Lower lobe of right lung (tissue), 2 donors: ENCODE data around the gene CLCN2. TPM values are rescaled to one million over a fixed set of nuclear protein-coding genes. Genes with fewer than 3 reads are reported as not detected.
A peak's percentile ranks its signal among the peaks of the same experiment; 100 is the strongest.

ENCODE experiments used
- ATAC-seq, 2 donors: fragments of 200-7000 bp; cut with Tn5 transposase; one replicate each; pipeline ENCODE4 v1.9.1; 2020 to 2022; ENCODE audit warnings: mild to moderate bottlenecking in 2 of 2, moderate library complexity in 2 of 2
- DNase-seq: peaks from one replicate; pipeline ENCODE4 v3.0.0-alpha.2; 2020
- H3K27ac ChIP-seq: fragments of 200-600 bp; one replicate; pipeline ENCODE4 v1.8.0; 2022
- H3K27me3 ChIP-seq: fragments of 200-600 bp; one replicate; pipeline ENCODE4 v1.8.0; 2022; ENCODE audit warnings: low read depth
- H3K36me3 ChIP-seq: fragments of 200-600 bp; one replicate; pipeline ENCODE4 v1.8.0; 2022; ENCODE audit warnings: mild to moderate bottlenecking
- H3K4me1 ChIP-seq: fragments of 200-600 bp; one replicate; pipeline ENCODE4 v1.8.0; 2022
- H3K4me3 ChIP-seq: fragments of 200-600 bp; one replicate; pipeline ENCODE4 v1.8.0; 2022; ENCODE audit warnings: mild to moderate bottlenecking
- H3K9me3 ChIP-seq: fragments of 200-600 bp; one replicate; pipeline ENCODE4 v1.8.0; 2022
- intact Hi-C: fragments of 100-400 bp; cut with DNase I; formaldehyde crosslinking; loops from one replicate; pipeline ENCODE4 v1.11.0; 2022
- total RNA-seq: library from RNA; stranded (reverse); fragmentation: NEBNext Ultra II Directional; extraction: Animal tissue kit (Norgen Biotek cat#: 25700); gene quantifications from one replicate; pipeline ENCODE4 v1.2.1, GENCODE V29; 2021
- TF ChIP-seq, protein P1 (sequence below): fragments of 200-600 bp; IDR thresholded peaks from one replicate; pipeline ENCODE4 v1.8.0; 2022; ENCODE audit warnings: antibody characterized with exemption, mild to moderate bottlenecking
- donor health status: DM: no; HTN: yes; CAD: no; lungs with severe emphysema.

CLCN2 gene
- total RNA-seq, 1 donor from 2014 or later, result 4.4 TPM

DNA sequence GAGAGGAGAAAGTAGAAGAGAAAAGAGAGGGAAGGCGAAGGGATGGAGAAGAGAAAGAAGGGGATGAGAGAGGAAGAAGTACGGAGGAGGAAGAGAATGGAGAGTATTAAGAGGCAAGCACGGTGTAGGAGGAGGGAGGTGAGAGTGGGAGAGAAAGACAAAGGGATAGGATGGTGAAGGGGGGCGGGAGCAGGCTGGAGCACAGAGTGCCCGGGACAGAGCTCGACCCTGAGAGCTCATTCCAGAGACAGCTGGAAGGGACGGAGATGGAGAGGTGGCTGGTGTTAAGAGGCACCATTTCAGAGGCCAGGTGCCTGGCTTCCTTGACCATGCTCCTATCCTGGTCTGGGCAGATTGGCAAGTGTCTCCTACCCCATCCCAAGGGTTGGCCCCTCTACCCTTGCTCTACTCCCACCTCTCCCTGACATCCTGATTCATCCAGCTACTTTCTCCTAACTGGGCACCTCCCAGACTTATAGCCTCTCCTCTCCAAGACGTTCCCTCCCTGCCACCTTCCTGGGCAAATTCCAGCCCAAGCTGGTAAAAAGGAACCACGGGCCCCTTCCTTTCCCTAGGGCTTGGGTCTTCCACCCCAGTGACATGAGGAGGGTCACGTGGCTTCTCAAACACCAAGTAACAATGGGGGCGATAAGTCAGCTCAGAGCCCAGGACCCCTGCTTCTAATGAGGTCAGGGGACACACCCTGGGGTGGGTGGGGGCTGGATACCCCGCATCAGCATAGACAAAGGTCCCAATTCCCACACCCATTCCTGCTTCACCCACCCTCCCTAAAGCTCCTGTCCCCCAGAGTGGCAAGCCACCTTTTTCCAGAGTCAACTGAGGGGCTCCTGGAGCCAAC lies 1.1 kb downstream of the CLCN2 start:
- no peaks in the 10 kb centered on the region for H3K27me3 ChIP-seq
- DNase-seq (no peak), ATAC-seq (no peak)
- H3K27ac ChIP-seq, result no peak overlapping the region
- H3K4me3 ChIP-seq, result peak overlapping the region; percentile 98
- intact Hi-C loops, result no loop called here
- H3K4me1 ChIP-seq, result peaks cover 23% of the 10 kb centered on the region
- H3K36me3 ChIP-seq, result peaks cover 18% of the 10 kb centered on the region
- no peaks in the 10 kb centered on the region for H3K9me3 ChIP-seq
- TF ChIP-seq, protein P1, sequence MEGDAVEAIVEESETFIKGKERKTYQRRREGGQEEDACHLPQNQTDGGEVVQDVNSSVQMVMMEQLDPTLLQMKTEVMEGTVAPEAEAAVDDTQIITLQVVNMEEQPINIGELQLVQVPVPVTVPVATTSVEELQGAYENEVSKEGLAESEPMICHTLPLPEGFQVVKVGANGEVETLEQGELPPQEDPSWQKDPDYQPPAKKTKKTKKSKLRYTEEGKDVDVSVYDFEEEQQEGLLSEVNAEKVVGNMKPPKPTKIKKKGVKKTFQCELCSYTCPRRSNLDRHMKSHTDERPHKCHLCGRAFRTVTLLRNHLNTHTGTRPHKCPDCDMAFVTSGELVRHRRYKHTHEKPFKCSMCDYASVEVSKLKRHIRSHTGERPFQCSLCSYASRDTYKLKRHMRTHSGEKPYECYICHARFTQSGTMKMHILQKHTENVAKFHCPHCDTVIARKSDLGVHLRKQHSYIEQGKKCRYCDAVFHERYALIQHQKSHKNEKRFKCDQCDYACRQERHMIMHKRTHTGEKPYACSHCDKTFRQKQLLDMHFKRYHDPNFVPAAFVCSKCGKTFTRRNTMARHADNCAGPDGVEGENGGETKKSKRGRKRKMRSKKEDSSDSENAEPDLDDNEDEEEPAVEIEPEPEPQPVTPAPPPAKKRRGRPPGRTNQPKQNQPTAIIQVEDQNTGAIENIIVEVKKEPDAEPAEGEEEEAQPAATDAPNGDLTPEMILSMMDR, result no peak

DNA sequence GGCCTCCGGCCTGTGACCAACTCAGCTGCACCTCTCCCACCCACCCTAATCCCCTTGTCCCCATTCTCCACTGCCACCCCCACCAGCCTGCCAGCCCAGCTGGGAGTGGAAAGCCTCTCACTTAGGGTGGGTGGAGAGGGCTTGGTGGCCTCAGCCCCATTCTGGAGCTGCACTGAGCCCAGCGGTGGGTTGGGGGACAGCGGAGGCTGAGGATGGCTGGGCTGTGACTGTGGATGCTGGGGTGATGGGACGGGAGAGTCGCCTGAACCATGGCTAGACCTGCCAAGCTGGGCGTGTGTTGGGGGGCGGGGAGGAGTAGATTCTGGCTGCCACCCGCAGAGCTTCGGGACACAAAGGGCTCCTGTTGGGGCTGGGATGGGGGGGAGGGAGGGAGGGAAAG lies 1.8 kb downstream of the CLCN2 start:
- peaks cover 11% of the 10 kb centered on the region for H3K36me3 ChIP-seq
- intact Hi-C loops, result no loop called here
- H3K4me3 ChIP-seq, result no peak overlapping the region
- TF ChIP-seq, protein P1, result no peak
- no peak overlapping the region for H3K27ac ChIP-seq
- no peaks in the 10 kb centered on the region for H3K27me3 ChIP-seq
- DNase-seq, result no peak
- ATAC-seq, result no peak
- H3K4me1 ChIP-seq, result peaks cover 22% of the 10 kb centered on the region
- no peaks in the 10 kb centered on the region for H3K9me3 ChIP-seq

GRCh38 chr3:184358921-184359350 lies 2.5 kb downstream of the CLCN2 start:
- ATAC-seq, result no peak
- no peak overlapping the region for H3K27ac ChIP-seq
- H3K27me3 ChIP-seq, result no peaks in the 10 kb centered on the region
- no peak overlapping the region for H3K4me3 ChIP-seq
- DNase-seq, result no peak
- TF ChIP-seq, protein P1, result no peak
- peaks cover 10% of the 10 kb centered on the region for H3K36me3 ChIP-seq
- intact Hi-C loops, result no loop called here
- peaks cover 15% of the 10 kb centered on the region for H3K4me1 ChIP-seq
- no peaks in the 10 kb centered on the region for H3K9me3 ChIP-seq

GRCh38 chr3:184358124-184358767 lies 3.2 kb downstream of the CLCN2 start:
- Histone ChIP-seq H3K27ac (no peak overlapping the region), H3K36me3 (peaks cover 10% of the 10 kb centered on the region), H3K27me3 (no peaks in the 10 kb centered on the region), H3K4me1 (peaks cover 9% of the 10 kb centered on the region), H3K9me3 (no peaks in the 10 kb centered on the region), H3K4me3 (no peak overlapping the region)
- ATAC-seq, result no peak
- intact Hi-C loops, result no loop called here
- no peak for DNase-seq
- TF ChIP-seq, protein P1, result no peak

- no peaks in the 10 kb centered on the region for H3K27me3 ChIP-seq
- peaks cover 9% of the 10 kb centered on the region for H3K4me1 ChIP-seq
- peaks cover 10% of the 10 kb centered on the region for H3K36me3 ChIP-seq
- H3K4me3 ChIP-seq, result no peak overlapping the region
- TF ChIP-seq, protein P1, result no peak
- ATAC-seq, result no peak
- no peak for DNase-seq
- no peaks in the 10 kb centered on the region for H3K9me3 ChIP-seq
- intact Hi-C loops, result no loop called here
- H3K27ac ChIP-seq, result no peak overlapping the region
Observed at GRCh38 chr3:184357248-184358123, 3.9 kb downstream of the CLCN2 start.
